AG09319 (cell line): ENCODE data around the gene RASSF8.

ENCODE experiments used
- DNase-seq: peaks from one replicate; pipeline ENCODE4 v3.0.0-alpha.2; 2010; ENCODE audit warnings: low read depth; ENCODE audit errors: extremely low read depth
- TF ChIP-seq, protein P1 (sequence below): IDR thresholded peaks from 2 replicates; pipeline ENCODE4 v1.5.1; 2011; ENCODE audit warnings: low read depth, mild to moderate bottlenecking, inconsistent platforms, low read length, moderate library complexity

The RASSF8 gene

DNA sequence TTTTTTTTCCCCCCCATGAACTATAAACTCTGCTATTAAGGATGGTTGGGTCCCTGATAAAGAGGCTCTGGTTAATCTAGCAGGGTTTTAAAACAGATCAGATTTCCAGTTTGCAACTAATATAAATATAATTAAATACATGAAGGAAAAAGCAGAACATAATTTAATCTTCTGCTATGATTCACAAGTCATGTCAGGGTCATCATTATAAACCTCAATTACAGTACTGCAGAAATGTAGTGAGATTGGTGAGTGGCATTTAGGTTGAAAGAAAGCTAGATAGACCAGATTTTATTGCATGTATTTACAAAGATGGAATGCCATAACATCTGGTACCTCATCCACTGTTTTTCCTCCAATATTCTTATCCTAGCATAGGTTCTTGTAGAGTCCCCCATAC lies 14.5 kb upstream of the RASSF8 start:
- DNase-seq: no peak

DNA sequence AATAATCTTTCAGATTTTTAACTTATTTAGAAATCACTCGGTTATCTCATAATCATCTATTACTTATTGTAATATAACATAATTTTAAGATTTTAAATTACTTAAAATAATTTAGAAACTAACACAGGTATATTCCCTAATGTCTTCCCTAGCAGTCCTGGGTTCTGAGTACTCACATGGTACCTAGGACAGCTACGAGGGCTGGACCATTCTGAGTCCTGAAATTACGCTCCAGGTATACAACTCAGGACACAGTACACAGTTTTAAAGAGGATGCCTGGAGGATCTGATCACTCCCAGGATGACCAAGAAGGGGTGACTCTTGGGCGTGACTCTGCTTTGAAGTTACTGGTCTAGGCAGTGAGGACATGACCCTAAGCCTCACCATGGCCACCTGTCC lies 9.1 kb upstream of the RASSF8 start:
- TF ChIP-seq, protein P1, sequence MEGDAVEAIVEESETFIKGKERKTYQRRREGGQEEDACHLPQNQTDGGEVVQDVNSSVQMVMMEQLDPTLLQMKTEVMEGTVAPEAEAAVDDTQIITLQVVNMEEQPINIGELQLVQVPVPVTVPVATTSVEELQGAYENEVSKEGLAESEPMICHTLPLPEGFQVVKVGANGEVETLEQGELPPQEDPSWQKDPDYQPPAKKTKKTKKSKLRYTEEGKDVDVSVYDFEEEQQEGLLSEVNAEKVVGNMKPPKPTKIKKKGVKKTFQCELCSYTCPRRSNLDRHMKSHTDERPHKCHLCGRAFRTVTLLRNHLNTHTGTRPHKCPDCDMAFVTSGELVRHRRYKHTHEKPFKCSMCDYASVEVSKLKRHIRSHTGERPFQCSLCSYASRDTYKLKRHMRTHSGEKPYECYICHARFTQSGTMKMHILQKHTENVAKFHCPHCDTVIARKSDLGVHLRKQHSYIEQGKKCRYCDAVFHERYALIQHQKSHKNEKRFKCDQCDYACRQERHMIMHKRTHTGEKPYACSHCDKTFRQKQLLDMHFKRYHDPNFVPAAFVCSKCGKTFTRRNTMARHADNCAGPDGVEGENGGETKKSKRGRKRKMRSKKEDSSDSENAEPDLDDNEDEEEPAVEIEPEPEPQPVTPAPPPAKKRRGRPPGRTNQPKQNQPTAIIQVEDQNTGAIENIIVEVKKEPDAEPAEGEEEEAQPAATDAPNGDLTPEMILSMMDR: no peak
- DNase-seq: no peak

More for the DNA sequence above, 14.5 kb upstream of the RASSF8 start:
- TF ChIP-seq, protein P1: no peak

DNA sequence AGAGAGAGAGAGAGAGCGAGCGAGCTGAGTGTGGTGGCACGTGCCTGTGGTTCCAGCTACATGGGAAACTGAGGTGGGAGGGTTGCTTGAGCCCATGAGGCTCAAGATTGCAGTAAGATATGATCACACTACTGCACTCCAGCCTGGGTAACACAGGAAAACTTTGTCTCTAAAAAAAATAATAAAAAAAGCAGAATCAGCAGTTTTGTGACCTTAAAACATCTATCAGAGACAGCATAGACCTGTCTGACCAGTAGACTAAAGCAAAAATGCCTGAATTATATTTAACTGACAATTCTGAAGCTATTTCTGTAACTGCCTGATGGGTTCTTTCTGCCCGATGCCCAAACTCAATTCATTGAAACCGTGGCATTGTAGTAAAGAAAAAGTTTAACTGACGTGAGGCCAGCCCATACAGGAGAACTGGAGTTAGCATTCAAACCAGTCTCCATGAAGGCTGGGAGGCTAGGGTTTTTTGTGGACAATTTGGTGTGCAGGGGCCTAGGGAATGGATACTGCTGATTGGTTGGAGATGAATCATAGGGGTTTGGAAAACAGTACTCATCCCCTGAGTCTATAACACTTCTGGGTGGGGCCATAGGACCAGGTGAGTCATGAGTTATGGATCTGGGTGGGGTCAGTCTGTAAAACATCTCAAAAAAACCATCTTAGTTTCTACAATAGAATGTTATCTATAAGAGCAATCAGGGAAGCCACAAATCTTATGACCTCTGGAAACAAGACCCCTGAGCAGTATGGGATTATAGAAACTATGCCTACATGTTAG lies 8.0 kb upstream of the RASSF8 start:
- DNase-seq: no peak
- TF ChIP-seq, protein P1: no peak

DNA sequence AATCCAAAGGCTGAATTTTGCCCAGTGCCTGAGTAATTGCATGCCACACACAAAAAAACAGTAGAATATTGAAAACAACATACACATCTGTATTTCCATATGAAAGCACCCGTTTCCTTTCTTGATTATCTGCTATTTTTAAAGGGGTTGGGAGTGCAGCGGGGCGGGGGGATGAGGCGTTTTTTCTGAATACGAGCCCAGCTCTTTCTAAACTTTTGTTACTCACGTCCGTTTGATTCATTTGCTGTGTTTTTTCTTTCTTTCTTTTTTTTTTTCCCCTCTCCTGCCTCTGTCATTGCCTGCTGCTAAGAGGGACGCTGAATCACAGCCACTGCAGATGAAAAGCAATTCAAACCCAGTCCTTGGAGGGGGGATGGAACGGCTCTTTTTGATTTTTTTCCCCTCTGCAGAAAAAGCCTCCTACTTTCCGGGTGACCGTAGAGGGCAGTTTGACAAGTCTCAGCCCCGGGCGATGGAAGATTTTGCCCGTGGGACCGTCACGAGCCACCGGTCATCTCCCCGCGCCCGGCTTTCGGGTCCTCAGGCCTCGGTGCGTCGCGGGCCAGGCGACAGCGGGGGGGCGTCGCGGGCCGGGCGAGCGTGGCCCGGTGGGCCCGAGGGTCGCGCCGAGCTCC lies 572 bp upstream of the RASSF8 start:
- TF ChIP-seq, protein P1: no peak
- no peak for DNase-seq

DNA sequence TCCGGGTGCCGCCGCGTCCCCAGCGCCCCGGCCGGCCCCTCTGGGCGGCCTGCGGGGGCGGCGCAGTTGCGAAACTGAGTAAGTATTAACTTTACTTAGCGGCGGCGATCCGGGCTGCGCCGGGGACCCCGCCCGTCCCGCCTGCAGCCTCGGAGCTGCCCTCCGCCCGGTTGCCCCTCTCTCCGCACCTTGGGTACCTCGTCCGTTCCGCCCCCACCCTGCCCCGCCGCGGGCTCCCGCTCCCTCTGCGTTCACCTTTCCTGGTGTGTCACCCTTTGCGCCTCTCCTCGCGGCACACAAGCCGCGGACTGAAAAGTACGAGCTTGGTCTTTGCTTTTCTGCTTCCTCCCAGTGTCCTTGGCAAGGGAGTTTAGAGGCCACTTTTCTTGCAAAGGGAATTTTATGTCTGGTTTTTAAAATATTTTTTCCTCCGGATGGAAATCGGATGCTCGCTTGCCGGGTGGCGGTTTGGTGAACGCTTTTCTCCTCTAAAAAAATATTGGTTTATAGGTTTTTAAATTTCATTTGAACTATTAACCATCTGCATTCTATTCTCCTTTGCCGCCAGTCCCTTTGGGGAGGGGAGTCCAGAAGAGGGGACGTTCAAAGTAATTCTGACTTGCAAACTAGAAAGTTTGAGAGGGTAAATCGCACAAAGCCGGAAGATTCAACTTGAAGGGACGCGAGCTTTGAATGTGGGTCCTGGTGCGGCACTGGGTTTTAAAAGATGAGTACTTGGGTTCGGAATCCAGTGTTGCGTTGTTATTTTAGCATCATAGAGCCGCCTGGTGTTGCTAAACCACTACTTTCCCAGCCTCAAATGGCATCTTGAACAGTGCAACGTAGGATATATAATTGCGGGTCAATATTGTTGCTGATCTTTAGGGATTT lies 834 bp downstream of the RASSF8 start:
- DNase-seq: peak; percentile 81
- TF ChIP-seq, protein P1: peak; percentile 21

DNA sequence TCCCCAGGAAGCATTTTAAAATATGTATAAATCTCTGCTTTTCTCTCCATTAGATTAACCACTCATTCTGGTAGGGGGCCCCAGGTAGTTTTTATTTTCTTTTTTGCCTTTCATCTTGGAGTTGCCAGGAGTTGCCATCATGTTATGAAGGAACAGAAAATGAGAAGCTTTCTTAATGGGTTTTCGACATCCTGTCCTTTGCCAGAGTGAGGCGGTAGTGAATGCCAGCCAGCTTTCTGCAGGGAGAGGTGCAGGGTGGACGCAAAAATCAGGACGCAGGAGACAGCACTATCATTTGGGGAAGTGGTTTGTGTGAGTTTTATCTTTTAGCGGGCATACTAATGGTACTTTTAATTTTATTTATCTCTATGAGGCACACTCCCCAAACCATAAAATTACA lies 1.7 kb downstream of the RASSF8 start:
- DNase-seq: no peak

More for the DNA sequence above, 1.7 kb downstream of the RASSF8 start:
- TF ChIP-seq, protein P1: peak; percentile 24
